K562 (cell line): ENCODE measurements around the gene AGBL1. TPM values are rescaled to one million over a fixed set of nuclear protein-coding genes. Genes with fewer than 3 reads are reported as not detected.

ENCODE experiments used
- ATAC-seq: fragments of 200-7000 bp; cut with Tn5 transposase; 3 replicates; pipeline ENCODE4 v1.9.1; 2020; ENCODE audit warnings: moderate library complexity
- BruUV-seq: library from RNA; stranded (reverse); fragments of 400-500 nt; replicated peaks from 2 replicates; lab custom pipeline; 2021; lab: Mats Ljungman, UMichigan
- CTCF ChIA-PET: fragments of 300-600 bp; formaldehyde crosslinking; extraction: SDS; loops from one replicate; lab custom pipeline; 2021; ENCODE audit warnings: low intra/inter-chr PET ratio; lab: Yijun Ruan, JAX
- POLR2A ChIA-PET: fragments of 300-600, 350-650 bp; sonication (Branson Sonifier 250); formaldehyde crosslinking; extraction: SDS; loops from one replicate; lab custom pipeline; 2021; ENCODE audit warnings: antibody characterized with exemption, inconsistent platforms; lab: Yijun Ruan, JAX
- DNase-seq, 4 experiments: peaks; one replicate each; pipeline versions ENCODE4 v3.0.0 to v3.0.0-alpha.2; 2011 to 2018; ENCODE audit warnings: low spot score in 3 of 4, mixed read lengths in 3 of 4; ENCODE audit errors: extremely low read depth in 1 of 4
- FAIRE-seq: peaks from 2 replicates; lab custom pipeline; 2011; peaks lifted over from hg19 to GRCh38; lab: Jason Lieb, UNC
- H2AFZ ChIP-seq: 2 replicates; pipeline ENCODE4 v1.6.0; 2011; ENCODE audit warnings: low read depth, low read length, control low read depth, inconsistent platforms
- H3K27ac ChIP-seq: fragments of 200-600 bp; 3 replicates; pipeline ENCODE4 v1.8.0; 2011; ENCODE audit warnings: low read depth, mild to moderate bottlenecking, control low read depth, inconsistent platforms, low read length, moderate library complexity, mixed read lengths; ENCODE audit errors: extremely low read depth
- H3K27me3 ChIP-seq, 2 experiments: fragments of 300-600 bp in 1 of 2; 2 replicates in 1 of 2; 3 replicates in 1 of 2; pipeline versions ENCODE4 v1.6.0 to v1.8.0; 2011; ENCODE audit warnings: inconsistent platforms in 2 of 2, low read length in 2 of 2, mild to moderate bottlenecking in 1 of 2, mixed read lengths in 1 of 2, moderate library complexity in 1 of 2; ENCODE audit not compliant: control insufficient read depth in 2 of 2, insufficient read depth in 2 of 2
- H3K36me3 ChIP-seq: fragments of 300-600 bp; 3 replicates; pipeline ENCODE4 v1.8.0; 2011; ENCODE audit warnings: mild to moderate bottlenecking, low read length, inconsistent platforms; ENCODE audit not compliant: control insufficient read depth, insufficient read depth
- H3K4me1 ChIP-seq, 2 experiments: fragments of 200-600 bp in 1 of 2; replicated peaks in 1 of 2; 2 replicates in 1 of 2; 3 replicates in 1 of 2; pipeline versions ENCODE4 v1.5.1 to v1.8.0; 2011; ENCODE audit warnings: inconsistent platforms in 2 of 2, low read length in 2 of 2, mild to moderate bottlenecking in 1 of 2, mixed read lengths in 1 of 2, moderate library complexity in 1 of 2; ENCODE audit not compliant: control insufficient read depth in 2 of 2, insufficient read depth in 2 of 2
- H3K4me2 ChIP-seq: 2 replicates; pipeline ENCODE4 v1.6.1; 2011; ENCODE audit warnings: low read length, control low read depth, inconsistent platforms, mixed read lengths; ENCODE audit not compliant: insufficient read depth
- H3K4me3 ChIP-seq: fragments of 200-600 bp; sonication (generic), shearing (Covaris generic); 2 replicates; pipeline ENCODE4 v1.5.1; 2016; ENCODE audit warnings: control low read depth, inconsistent platforms
- H3K79me2 ChIP-seq: fragments of 200-600 bp; 3 replicates; pipeline ENCODE4 v1.8.0; 2011; ENCODE audit warnings: low read length, inconsistent platforms; ENCODE audit not compliant: control insufficient read depth, insufficient read depth
- H3K9ac ChIP-seq, 2 experiments: 2 replicates each; pipeline versions ENCODE4 v1.6.0 to v1.6.1; 2011; ENCODE audit warnings: low read depth in 2 of 2, low read length in 2 of 2, control low read depth in 1 of 2, inconsistent platforms in 1 of 2, mild to moderate bottlenecking in 1 of 2, mixed read lengths in 1 of 2; ENCODE audit not compliant: insufficient read depth in 1 of 2
- H3K9me1 ChIP-seq: one replicate; pipeline ENCODE4 v1.6.0; 2011; ENCODE audit warnings: inconsistent platforms, mild to moderate bottlenecking, low read length, moderate library complexity; ENCODE audit not compliant: control insufficient read depth, insufficient read depth
- H3K9me3 ChIP-seq: replicated peaks from 2 replicates; pipeline ENCODE4 v1.5.1; 2011; ENCODE audit warnings: low read depth, low read length, inconsistent platforms; ENCODE audit not compliant: control insufficient read depth, insufficient read depth
- H4K20me1 ChIP-seq: replicated peaks from 2 replicates; pipeline ENCODE4 v1.6.1; 2011; ENCODE audit warnings: low read length, inconsistent platforms, mixed read lengths; ENCODE audit not compliant: control insufficient read depth, insufficient read depth
- BCLAF1 ChIP-seq, 2 experiments: fragments of 450-650 bp in 1 of 2; IDR thresholded peaks; 2 replicates each; pipeline ENCODE4 v1.6.1; 2011 to 2017; ENCODE audit warnings: low read depth in 2 of 2, antibody characterized with exemption in 1 of 2, borderline replicate concordance in 1 of 2, low read length in 1 of 2, mild to moderate bottlenecking in 1 of 2, mixed read lengths in 1 of 2; ENCODE audit not compliant: control insufficient read depth in 1 of 2
- CCNT2 ChIP-seq: IDR thresholded peaks from 2 replicates; pipeline ENCODE4 v1.6.1; 2011; ENCODE audit warnings: borderline replicate concordance, low read depth, mild to moderate bottlenecking, moderate library complexity, mixed read lengths, low read length; ENCODE audit not compliant: insufficient read length; ENCODE audit errors: extremely low read depth
- CREB3L1 ChIP-seq: fragments of 450-650 bp; IDR thresholded peaks from 2 replicates; pipeline ENCODE4 v1.6.1; 2014; ENCODE audit warnings: low read depth, mild to moderate bottlenecking, moderate library complexity, borderline replicate concordance
- DPF2 ChIP-seq: fragments of 450-650 bp; IDR thresholded peaks from 2 replicates; pipeline ENCODE4 v1.6.1; 2016
- MECOM ChIP-seq: fragments of 250-450 bp; sonication (Bioruptor Pico); IDR thresholded peaks from 2 replicates; pipeline ENCODE4 v1.8.0; 2022; ENCODE audit warnings: inconsistent platforms
- NFIX ChIP-seq: fragments of 250-450 bp; sonication (Bioruptor Pico); IDR thresholded peaks from 2 replicates; pipeline ENCODE4 v1.4.0; 2020; ENCODE audit warnings: low read depth, mild to moderate bottlenecking, moderate library complexity
- POLR3A ChIP-seq: IDR thresholded peaks from 2 replicates; pipeline ENCODE4 v1.6.1; 2011; ENCODE audit warnings: borderline replicate concordance, mild to moderate bottlenecking, moderate library complexity; ENCODE audit not compliant: insufficient read length, insufficient read depth; ENCODE audit errors: extremely low read depth
- PRPF4 ChIP-seq: fragments of 200-400 bp; formaldehyde crosslinking; IDR thresholded peaks from one replicate; pipeline ENCODE4 v1.6.1; 2017; ENCODE audit warnings: low read length, low read depth, mild to moderate bottlenecking; ENCODE audit not compliant: insufficient read depth, poor library complexity, severe bottlenecking
- PYGO2 ChIP-seq: fragments of 450-650 bp; IDR thresholded peaks from 2 replicates; pipeline ENCODE4 v1.6.1; 2016; ENCODE audit warnings: mild to moderate bottlenecking, missing genetic modification characterization, moderate library complexity, missing compliant biosample characterization
- SRF ChIP-seq, 2 experiments: fragments of 250-450, 450-650 bp in 1 of 2; sonication (Bioruptor Pico) in 1 of 2; sonication (generic) in 1 of 2; formaldehyde crosslinking; IDR thresholded peaks; 2 replicates each; pipeline versions ENCODE4 v1.5.0 to v1.5.1; 2020 to 2022; ENCODE audit warnings: mild to moderate bottlenecking in 1 of 2, missing genetic modification reagents in 1 of 2
- THRAP3 ChIP-seq: fragments of 450-650 bp; IDR thresholded peaks from 2 replicates; pipeline ENCODE4 v1.6.1; 2016; ENCODE audit warnings: mild to moderate bottlenecking, inconsistent platforms, borderline replicate concordance
- ZBTB1 ChIP-seq: sonication (generic); formaldehyde crosslinking; IDR thresholded peaks from 2 replicates; pipeline ENCODE4 v1.8.1; 2023; ENCODE audit warnings: missing genetic modification reagents, low read depth, mild to moderate bottlenecking, borderline replicate concordance
- ZNF316 ChIP-seq: fragments of 450-650 bp; IDR thresholded peaks from 2 replicates; pipeline ENCODE4 v1.6.1; 2016
- ZNF408 ChIP-seq: fragments of 250-450 bp; sonication (Bioruptor Pico); IDR thresholded peaks from 2 replicates; pipeline ENCODE4 v1.4.0; 2020; ENCODE audit warnings: low read depth, mild to moderate bottlenecking, moderate library complexity
- ZNF511 ChIP-seq: sonication (generic); formaldehyde crosslinking; IDR thresholded peaks from 2 replicates; pipeline ENCODE4 v1.8.0; 2022; ENCODE audit warnings: mild to moderate bottlenecking, missing genetic modification reagents
- ZNF583 ChIP-seq: fragments of 250-450 bp; sonication (Bioruptor Pico); IDR thresholded peaks from 2 replicates; pipeline ENCODE4 v1.4.0; 2020
- ZNF589 ChIP-seq: fragments of 200-800 bp; sonication (Bioruptor generic); IDR thresholded peaks from 2 replicates; pipeline ENCODE4 v1.6.1; 2016; ENCODE audit warnings: low read depth, missing genetic modification characterization, missing compliant biosample characterization
- ZNF717 ChIP-seq: fragments of 250-450 bp; sonication (Bioruptor Pico); IDR thresholded peaks from 2 replicates; pipeline ENCODE4 v1.5.0; 2021
- ZNF785 ChIP-seq: fragments of 250-450 bp; sonication (Bioruptor Pico); IDR thresholded peaks from 2 replicates; pipeline ENCODE4 v1.4.0; 2020; ENCODE audit warnings: mild to moderate bottlenecking
- WGBS: fragments of 100-300 bp; shearing (Covaris generic); methylation state at CpG from one replicate; pipeline ENCODE4 v1.1.6; 2016; ENCODE audit warnings: low coverage, mixed read lengths; ENCODE audit not compliant: insufficient coverage; ENCODE audit errors: missing lambda C conversion rate; 5-methylcytosine and 5-hydroxymethylcytosine counted together
- in situ Hi-C: fragments of 300-500 bp; cut with MboI; formaldehyde crosslinking; loops from 4 replicates; pipeline ENCODE4 v1.15.0; 2018; ENCODE audit warnings: inconsistent platforms, mixed read lengths
- intact Hi-C: fragments of 100-400 bp; cut with micrococcal nuclease; formaldehyde crosslinking; loops from 2 replicates; pipeline ENCODE4 v1.14.2; 2022
- polyA plus RNA-seq, 8 experiments: library from polyadenylated mRNA; depleted of rRNA in 4 of 8; stranded (reverse) in 5 of 8; unstranded in 3 of 8; fragments of >200 nt; fragmentation: Nextera tagmentation in 2 of 8; fragmentation: Illumina TruSeq in 1 of 8; extraction: Ambion mirVana in 2 of 8; extraction: Trizol in 1 of 8; gene quantifications; 2 replicates each; pipeline versions ENCODE4 v1.2.1 to v1.2.3, GENCODE V29; 2011 to 2014; ENCODE audit warnings: inconsistent platforms in 1 of 8, missing spikeins in 1 of 8
- total RNA-seq, 7 experiments: library from RNA; depleted of rRNA in 6 of 7; stranded (reverse); fragments of >200 nt in 6 of 7; fragmentation: Illumina TruSeq in 2 of 7; extraction: Trizol in 2 of 7; gene quantifications; 2 replicates each; pipeline versions ENCODE4 v1.2.1 to v1.2.3, GENCODE V29; 2011 to 2021; ENCODE audit warnings: low replicate concordance in 1 of 7

The AGBL1 gene
- total and polyA plus RNA-seq, 9 of the 15 experiments (the other 6 are each of a cell fraction or from before 2014, with no cell fraction given), result not detected

GRCh38 chr15:86347245-86347644, 267.6 kb downstream of the AGBL1 start (continued):
- no peak for TF ChIP-seq POLR3A
- TF ChIP-seq ZNF589 (CRISPR knock-in tag), result no peak
- TF ChIP-seq CCNT2, result no peak
- no peak for TF ChIP-seq THRAP3
- TF ChIP-seq ZNF785 (CRISPR knock-in tag), result no peak
- no peak for TF ChIP-seq SRF (CRISPR knock-in tag; IDR thresholded peaks at IDR 0.05)
- no peak for TF ChIP-seq ZNF583 (CRISPR knock-in tag)
- no peak for TF ChIP-seq DPF2
- no peak for TF ChIP-seq ZBTB1
- TF ChIP-seq ZNF316, result no peak

GRCh38 chr15:86349565-86349964, 269.9 kb downstream of the AGBL1 start:
- POLR2A ChIA-PET, result no interaction called here
- H3K36me3 ChIP-seq, result no peaks in the 10 kb centered on the region
- DNase-seq (no peak), ATAC-seq (no peak), FAIRE-seq (no peak)
- H3K9me3 ChIP-seq, result no peaks in the 10 kb centered on the region
- no peak overlapping the region for H3K9ac ChIP-seq
- H4K20me1 ChIP-seq, result no peaks in the 10 kb centered on the region
- in situ Hi-C loops, result no loop called here
- H3K9me1 ChIP-seq, result no peaks in the 10 kb centered on the region
- no peaks in the 10 kb centered on the region for H3K4me1 ChIP-seq
- no peak overlapping the region for H3K27ac ChIP-seq
- no peak overlapping the region for H3K4me3 ChIP-seq
- H3K79me2 ChIP-seq, result no peaks in the 10 kb centered on the region
- CTCF ChIA-PET, result no interaction called here
- H2AFZ ChIP-seq, result no peak overlapping the region
- BruUV-seq, result no TSS peak
- intact Hi-C loops, result no loop called here
- no peaks in the 10 kb centered on the region for H3K27me3 ChIP-seq
- WGBS, result 0% methylated on average over 1 of the region's 1 CpG
- H3K4me2 ChIP-seq, result no peak overlapping the region
- TF ChIP-seq MECOM (CRISPR knock-in tag), result no peak
- TF ChIP-seq PYGO2, result no peak
- no peak for TF ChIP-seq ZNF511 (CRISPR knock-in tag)
- no peak for TF ChIP-seq ZNF717
- no peak for TF ChIP-seq NFIX
- TF ChIP-seq CREB3L1, result no peak
- TF ChIP-seq BCLAF1 (IDR thresholded peaks at IDR 0.05; ENCODE audit: borderline replicate concordance in 1 of 2, control insufficient read depth in 1 of 2, low read depth in 2 of 2, low read length in 1 of 2), result no peak
- TF ChIP-seq PRPF4, result no peak
- no peak for TF ChIP-seq ZNF408 (CRISPR knock-in tag)
